ENCODE results near the gene MACROD2.

MACROD2 gene

DNA sequence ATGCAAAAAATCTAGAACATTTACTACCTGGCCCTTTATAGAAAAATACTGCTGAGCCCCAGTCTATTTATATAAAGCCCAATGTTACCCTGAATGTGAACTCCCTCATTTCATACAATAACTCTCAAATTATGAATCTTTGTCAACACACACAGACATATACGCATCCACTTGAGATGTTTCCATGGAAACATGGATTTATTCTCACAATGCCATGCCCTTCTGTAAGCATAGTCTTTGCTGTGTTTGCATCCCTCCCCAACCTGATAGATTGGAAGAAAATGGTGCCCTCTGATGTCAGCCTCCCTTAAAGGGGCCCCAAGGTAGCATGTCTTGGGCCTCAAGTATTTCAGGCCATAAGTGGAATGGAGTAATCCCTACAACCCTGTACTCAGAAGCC lies 2004.8 kb downstream of the MACROD2 start:
- no peak for DNase-seq (ENCODE audit: extremely low spot score)
- TF ChIP-seq, protein P1, sequence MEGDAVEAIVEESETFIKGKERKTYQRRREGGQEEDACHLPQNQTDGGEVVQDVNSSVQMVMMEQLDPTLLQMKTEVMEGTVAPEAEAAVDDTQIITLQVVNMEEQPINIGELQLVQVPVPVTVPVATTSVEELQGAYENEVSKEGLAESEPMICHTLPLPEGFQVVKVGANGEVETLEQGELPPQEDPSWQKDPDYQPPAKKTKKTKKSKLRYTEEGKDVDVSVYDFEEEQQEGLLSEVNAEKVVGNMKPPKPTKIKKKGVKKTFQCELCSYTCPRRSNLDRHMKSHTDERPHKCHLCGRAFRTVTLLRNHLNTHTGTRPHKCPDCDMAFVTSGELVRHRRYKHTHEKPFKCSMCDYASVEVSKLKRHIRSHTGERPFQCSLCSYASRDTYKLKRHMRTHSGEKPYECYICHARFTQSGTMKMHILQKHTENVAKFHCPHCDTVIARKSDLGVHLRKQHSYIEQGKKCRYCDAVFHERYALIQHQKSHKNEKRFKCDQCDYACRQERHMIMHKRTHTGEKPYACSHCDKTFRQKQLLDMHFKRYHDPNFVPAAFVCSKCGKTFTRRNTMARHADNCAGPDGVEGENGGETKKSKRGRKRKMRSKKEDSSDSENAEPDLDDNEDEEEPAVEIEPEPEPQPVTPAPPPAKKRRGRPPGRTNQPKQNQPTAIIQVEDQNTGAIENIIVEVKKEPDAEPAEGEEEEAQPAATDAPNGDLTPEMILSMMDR (IDR thresholded peaks at IDR 0.05; ENCODE audit: control extremely low read depth, extremely low read depth, low read depth, missing control alignments) = no peak
- POLR2A ChIA-PET = no interaction called here
- CTCF ChIA-PET = no interaction called here

DNA sequence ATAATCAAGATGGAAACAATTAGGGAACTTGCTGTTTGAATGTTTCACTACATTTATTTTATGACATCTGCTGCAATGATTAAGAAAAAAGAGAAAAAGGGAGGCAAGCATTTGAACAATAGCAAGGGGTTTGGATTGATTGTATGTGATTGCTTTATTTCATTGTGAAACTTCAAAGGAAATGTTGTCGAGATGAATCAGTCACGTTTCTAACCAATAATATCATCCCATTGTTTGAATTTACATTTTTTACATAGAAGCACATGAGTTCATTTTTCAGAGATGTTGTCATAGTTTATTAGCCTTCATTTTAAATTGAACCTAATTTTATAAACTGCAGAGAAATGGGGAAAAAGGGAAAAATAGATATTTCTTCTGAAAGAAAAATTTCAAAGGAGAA lies 2006.0 kb downstream of the MACROD2 start:
- TF ChIP-seq, protein P1 (IDR thresholded peaks at IDR 0.05; ENCODE audit: control extremely low read depth, extremely low read depth, low read depth, missing control alignments) = no peak
- ChIA-PET POLR2A (no interaction called here), CTCF (no interaction called here)
- no peak for DNase-seq (ENCODE audit: extremely low spot score)

DNA sequence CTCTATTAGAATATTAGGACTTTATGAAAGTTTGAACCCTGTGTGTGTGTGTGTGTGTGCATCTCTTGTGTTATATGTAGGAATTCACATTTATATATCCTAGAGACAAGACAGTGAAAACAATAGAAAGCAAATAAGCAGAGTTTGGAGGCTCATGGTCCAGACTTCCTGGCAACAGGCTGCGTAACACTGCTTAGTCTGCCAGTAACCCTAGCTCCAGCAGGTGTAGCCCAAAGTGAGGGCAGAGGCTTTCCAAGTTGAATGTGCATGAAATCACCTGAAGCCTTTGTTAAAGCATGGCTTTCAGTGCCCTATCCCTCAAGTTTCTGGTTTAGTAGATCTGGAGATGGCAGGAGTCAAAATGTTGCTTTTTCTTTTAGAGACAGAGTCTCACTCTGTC lies 2008.0 kb downstream of the MACROD2 start:
- TF ChIP-seq, protein P1 (IDR thresholded peaks at IDR 0.05; ENCODE audit: control extremely low read depth, extremely low read depth, low read depth, missing control alignments) = no peak
- no peak for DNase-seq (ENCODE audit: extremely low spot score)
- ChIA-PET CTCF (interaction anchor here (1.1 kb wide), 1 partner anchor 10 kb away, joined by 4 read pairs; no protein-coding TSS in a partner anchor), POLR2A (no interaction called here)

- TF ChIP-seq, protein P1 (IDR thresholded peaks at IDR 0.05; ENCODE audit: control extremely low read depth, extremely low read depth, low read depth, missing control alignments) = no peak
- POLR2A ChIA-PET = no interaction called here
- CTCF ChIA-PET = no interaction called here
- no peak for DNase-seq (ENCODE audit: extremely low spot score)
These were observed 2009.0 kb downstream of the MACROD2 start for GRCh38 chr20:16004108-16004854.

DNA sequence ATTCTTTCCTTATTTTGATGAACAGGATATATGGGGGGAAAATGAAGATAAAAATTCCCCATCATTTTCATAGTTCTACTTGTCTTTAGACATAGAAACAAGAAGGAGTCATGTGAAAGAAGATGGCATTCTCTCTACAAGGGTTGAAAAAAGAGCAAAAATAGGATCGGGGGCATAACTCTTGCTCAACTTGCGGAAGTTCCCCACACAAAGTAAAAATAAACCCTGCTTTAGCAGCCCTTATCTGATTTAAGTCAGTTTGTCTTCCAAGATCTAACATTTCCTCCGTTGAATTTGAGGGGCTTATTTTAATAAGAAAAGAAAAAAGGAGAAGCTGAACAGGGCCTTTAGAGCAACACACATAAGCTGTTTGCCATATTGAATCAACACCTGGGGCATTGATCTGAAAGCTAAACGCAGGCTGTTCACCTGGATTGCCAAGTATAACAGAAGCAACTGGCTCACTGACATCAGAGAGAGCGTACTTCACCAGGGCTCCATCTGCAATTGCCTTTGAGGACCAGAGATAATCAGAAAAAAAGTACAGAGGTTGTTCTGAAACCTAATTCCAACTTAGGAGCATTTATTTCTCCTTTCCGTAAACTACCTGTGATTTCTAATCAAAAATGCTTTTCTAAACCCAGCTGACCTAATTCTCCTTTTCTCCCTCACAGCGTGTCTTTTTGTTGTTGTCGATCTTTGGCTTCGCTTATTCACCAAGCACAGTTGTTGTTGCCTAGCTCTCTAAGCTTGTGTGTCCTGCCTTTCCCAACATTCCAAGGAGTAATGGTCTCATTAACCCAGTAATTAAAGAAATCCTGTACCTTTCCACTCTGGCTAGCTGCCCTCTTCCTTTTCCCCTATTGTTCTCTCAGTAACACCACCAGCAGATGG lies 2010.0 kb downstream of the MACROD2 start:
- ChIA-PET POLR2A (no interaction called here), CTCF (no interaction called here)
- no peak for DNase-seq (ENCODE audit: extremely low spot score)

DNA sequence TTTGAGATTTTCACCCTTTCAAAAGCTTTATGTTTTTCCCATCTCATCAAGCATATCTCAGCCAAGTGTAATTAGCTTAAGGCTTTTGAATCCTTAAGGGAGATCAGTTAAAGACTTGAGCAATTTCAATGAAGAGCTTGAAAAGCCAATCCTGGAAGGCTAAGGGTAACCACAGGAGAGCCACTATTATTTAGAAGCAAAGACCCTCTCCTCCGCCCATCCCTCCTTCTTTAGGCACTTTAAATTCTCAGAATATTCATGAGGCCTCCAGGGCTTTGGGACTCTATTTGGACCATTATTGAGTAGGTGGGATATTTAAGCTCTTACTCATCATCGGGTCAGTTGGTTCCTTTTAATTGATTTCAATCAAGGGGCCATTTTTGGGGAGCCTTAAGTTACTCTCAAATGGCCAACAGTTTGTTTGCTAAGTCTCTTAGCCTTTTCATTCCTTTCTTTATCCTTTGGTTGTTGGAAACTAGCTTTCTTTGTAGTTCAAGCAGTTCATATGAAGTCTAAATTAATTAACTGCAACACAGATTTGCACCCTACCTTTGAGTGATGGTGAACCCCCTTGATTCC lies 2010.7 kb downstream of the MACROD2 start:
- ChIA-PET POLR2A (no interaction called here), CTCF (interaction anchor here (0.6 kb wide), 1 partner anchor 79 kb away, joined by 3 read pairs; no protein-coding TSS in a partner anchor)
- no peak for DNase-seq (ENCODE audit: extremely low spot score)
- TF ChIP-seq, protein P1 (IDR thresholded peaks at IDR 0.05; ENCODE audit: control extremely low read depth, extremely low read depth, low read depth, missing control alignments) = no peak

More for the DNA sequence above, 2010.0 kb downstream of the MACROD2 start:
- TF ChIP-seq, protein P1 (IDR thresholded peaks at IDR 0.05; ENCODE audit: control extremely low read depth, extremely low read depth, low read depth, missing control alignments) = no peak
